B cell (primary cell): Measurements from ENCODE around the gene MYH10.

Source experiments
- CTCF ChIP-seq: fragments of 200-600 bp; IDR thresholded peaks from one replicate; pipeline ENCODE4 v1.8.0; 2022; ENCODE audit warnings: antibody characterized with exemption, mild to moderate bottlenecking
- EZH2 ChIP-seq: IDR thresholded peaks from 2 replicates; pipeline ENCODE4 v1.6.1; 2012; ENCODE audit warnings: borderline replicate concordance, low read depth, mild to moderate bottlenecking, moderate library complexity, low read length; ENCODE audit not compliant: insufficient read depth, poor library complexity, severe bottlenecking

GRCh38 chr17:8574687-8575086 lies 55.8 kb downstream of the MYH10 start:
- no peak for TF ChIP-seq CTCF
- TF ChIP-seq EZH2, result no peak
